ENCODE data around the gene PSORS1C1.
"Not testable (repeated sequence)": the region's sequence is repeated elsewhere in the genome, so short reads cannot be mapped to it uniquely, and the experiment has no call there.

DNA sequence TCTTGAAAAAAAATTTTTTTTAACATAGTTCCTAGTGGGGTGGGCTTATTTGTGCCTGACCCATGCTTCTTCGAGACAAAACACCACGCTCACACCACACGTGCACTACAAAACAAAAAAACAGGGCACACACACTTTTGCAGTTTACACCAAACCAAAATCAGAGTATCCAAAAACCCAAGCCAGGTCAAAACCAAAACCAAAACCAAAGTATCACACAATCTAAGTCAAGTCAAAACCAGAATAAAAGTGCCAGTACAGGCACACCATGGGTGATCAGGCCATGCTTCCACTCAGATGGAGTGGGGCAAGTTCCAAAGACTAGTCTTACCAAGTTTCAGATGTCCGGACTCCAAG is 71.1 kb downstream of the PSORS1C1 start:
- TF ChIP-seq, protein P1, sequence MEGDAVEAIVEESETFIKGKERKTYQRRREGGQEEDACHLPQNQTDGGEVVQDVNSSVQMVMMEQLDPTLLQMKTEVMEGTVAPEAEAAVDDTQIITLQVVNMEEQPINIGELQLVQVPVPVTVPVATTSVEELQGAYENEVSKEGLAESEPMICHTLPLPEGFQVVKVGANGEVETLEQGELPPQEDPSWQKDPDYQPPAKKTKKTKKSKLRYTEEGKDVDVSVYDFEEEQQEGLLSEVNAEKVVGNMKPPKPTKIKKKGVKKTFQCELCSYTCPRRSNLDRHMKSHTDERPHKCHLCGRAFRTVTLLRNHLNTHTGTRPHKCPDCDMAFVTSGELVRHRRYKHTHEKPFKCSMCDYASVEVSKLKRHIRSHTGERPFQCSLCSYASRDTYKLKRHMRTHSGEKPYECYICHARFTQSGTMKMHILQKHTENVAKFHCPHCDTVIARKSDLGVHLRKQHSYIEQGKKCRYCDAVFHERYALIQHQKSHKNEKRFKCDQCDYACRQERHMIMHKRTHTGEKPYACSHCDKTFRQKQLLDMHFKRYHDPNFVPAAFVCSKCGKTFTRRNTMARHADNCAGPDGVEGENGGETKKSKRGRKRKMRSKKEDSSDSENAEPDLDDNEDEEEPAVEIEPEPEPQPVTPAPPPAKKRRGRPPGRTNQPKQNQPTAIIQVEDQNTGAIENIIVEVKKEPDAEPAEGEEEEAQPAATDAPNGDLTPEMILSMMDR (IDR thresholded peaks at IDR 0.05), result not testable (repeated sequence)
- not testable (repeated sequence) for TF ChIP-seq POLR2A (IDR thresholded peaks at IDR 0.05)
